PC-9 (cell line): Measurements from ENCODE around the gene NEDD8.

Experiments
- CTCF ChIP-seq: fragments of 200-600 bp; sonication (generic); conservative IDR thresholded peaks from 2 replicates; pipeline ENCODE4 v1.6.1; 2017; ENCODE audit warnings: mixed run types, antibody characterized with exemption, mild to moderate bottlenecking, moderate library complexity
- EZH2 ChIP-seq: fragments of 200-600 bp; sonication (generic); IDR thresholded peaks from 2 replicates; pipeline ENCODE4 v1.8.0; 2017; ENCODE audit warnings: antibody characterized with exemption, low read depth

GRCh38 chr14:24238527-24239037 lies 6.4 kb upstream of the NEDD8 start:
- TF ChIP-seq CTCF (no peak), EZH2 (no peak)
